Body of pancreas (tissue), 4 donors: ENCODE results near the gene VWA2. TPM values are rescaled to one million over a fixed set of nuclear protein-coding genes. Genes with fewer than 3 reads are reported as not detected.

ENCODE experiments used
- ATAC-seq: fragments of 150-250 bp; one replicate; pipeline ENCODE4 v1.9.1; 2016
- DNase-seq, 4 donors: peaks; one replicate each; pipeline ENCODE4 v3.0.0-alpha.2; 2019
- H3K27ac ChIP-seq, 4 donors: fragments of 200-600 bp; sonication (generic); 1 replicate in 3 of 4; 2 replicates in 1 of 4; pipeline versions ENCODE4 v1.5.1 to v1.6.1; 2016 to 2019; ENCODE audit warnings: mild to moderate bottlenecking in 1 of 4, mixed read lengths in 1 of 4, moderate library complexity in 1 of 4
- H3K27me3 ChIP-seq, 2 donors: fragments of 200-600 bp; sonication (generic); one replicate each; pipeline ENCODE4 v1.6.0; 2016; ENCODE audit warnings: mild to moderate bottlenecking in 1 of 2
- H3K36me3 ChIP-seq, 2 donors: fragments of 200-600 bp; sonication (generic); replicated peaks in 1 of 2; 2 replicates each; pipeline ENCODE4 v1.5.1; 2016; ENCODE audit warnings: low read depth in 2 of 2; ENCODE audit not compliant: insufficient read depth in 1 of 2
- H3K4me1 ChIP-seq: fragments of 200-600 bp; sonication (generic); one replicate; pipeline ENCODE4 v1.6.0; 2016
- H3K4me3 ChIP-seq, 2 donors: fragments of 200-600 bp; sonication (generic); 1 replicate in 1 of 2; 2 replicates in 1 of 2; pipeline ENCODE4 v1.5.1; 2016 to 2019
- H3K9me3 ChIP-seq, 3 donors: fragments of 200-600 bp; sonication (generic); 1 replicate in 2 of 3; 2 replicates in 1 of 3; pipeline ENCODE4 v1.5.1; 2016
- CTCF ChIP-seq, 7 experiments: fragments of 450-650 bp in 4 of 7; fragments of 200-600 bp in 3 of 7; sonication (generic) in 3 of 7; IDR thresholded peaks; one replicate each; pipeline ENCODE4 v1.5.1; 2016 to 2019; ENCODE audit warnings: antibody characterized with exemption in 7 of 7
- POLR2A ChIP-seq, 3 donors: fragments of 450-650 bp; IDR thresholded peaks; one replicate each; pipeline ENCODE4 v1.6.1; 2016; ENCODE audit warnings: antibody characterized with exemption in 3 of 3, mild to moderate bottlenecking in 2 of 3
- WGBS, 2 donors: methylation state at CpG; one replicate each; pipeline ENCODE4 v1.1.5; 2017; 5-methylcytosine and 5-hydroxymethylcytosine counted together
- intact Hi-C: fragments of 100-400 bp; cut with DNase I; formaldehyde crosslinking; loops from one replicate; pipeline ENCODE4 v1.15.1; 2023
- total RNA-seq, 2 donors: library from RNA; depleted of rRNA; stranded (reverse); fragments of >200 nt; gene quantifications; one replicate each; pipeline ENCODE4 v1.1.0, GENCODE V29; 2016

VWA2 gene
- total RNA-seq, 2 donors from 2014 or later: 10.5 to 15.3 TPM

GRCh38 chr10:114246679-114247305 lies 7.7 kb downstream of the VWA2 start:
- TF ChIP-seq CTCF (IDR thresholded peaks at IDR 0.05) (no peak), POLR2A (IDR thresholded peaks at IDR 0.05) (peak; percentile 18 to 63 (median 51))
- H3K27ac ChIP-seq: peak overlapping the region; percentile 55 to 83 (median 69)
- H3K4me3 ChIP-seq: no peak overlapping the region
- intact Hi-C loops: loop anchor here (10.0 kb wide), 1 partner anchor 72 kb away; the partner anchor contains the start of genes CCDC186 and TDRD1
- no peaks in the 10 kb centered on the region for H3K9me3 ChIP-seq
- ATAC-seq: peak; percentile 80
- peak in 2 of 4 donors; percentile 44 to 49 for DNase-seq
- H3K27me3 ChIP-seq: no peaks in the 10 kb centered on the region
- 59 to 69% methylated on average over 7 of the region's 7 CpGs for WGBS, 2 donors
- H3K36me3 ChIP-seq: no peaks in the 10 kb centered on the region
- H3K4me1 ChIP-seq: peaks cover 24% of the 10 kb centered on the region

GRCh38 chr10:114250236-114250635 lies 11.2 kb downstream of the VWA2 start:
- Histone ChIP-seq H3K4me3 (no peak overlapping the region), H3K4me1 (peaks cover 8% of the 10 kb centered on the region), H3K27me3 (no peaks in the 10 kb centered on the region), H3K36me3 (no peaks in the 10 kb centered on the region), H3K27ac (no peak overlapping the region), H3K9me3 (no peaks in the 10 kb centered on the region)
- TF ChIP-seq CTCF (IDR thresholded peaks at IDR 0.05): no peak
- no peak for TF ChIP-seq POLR2A (IDR thresholded peaks at IDR 0.05)
- no peak for ATAC-seq
- DNase-seq: no peak
- intact Hi-C loops: no loop called here
- 79 to 80% methylated on average over 6 of the region's 6 CpGs for WGBS, 2 donors

GRCh38 chr10:114250716-114251115 lies 11.7 kb downstream of the VWA2 start:
- ATAC-seq: no peak
- Histone ChIP-seq H3K27me3 (no peaks in the 10 kb centered on the region), H3K27ac (no peak overlapping the region), H3K36me3 (no peaks in the 10 kb centered on the region), H3K9me3 (no peaks in the 10 kb centered on the region), H3K4me1 (peaks cover 3% of the 10 kb centered on the region), H3K4me3 (no peak overlapping the region)
- 75 to 87% methylated on average over 1 of the region's 1 CpG for WGBS, 2 donors
- TF ChIP-seq POLR2A (IDR thresholded peaks at IDR 0.05) (no peak), CTCF (IDR thresholded peaks at IDR 0.05) (no peak)
- intact Hi-C loops: no loop called here
- DNase-seq: no peak

- intact Hi-C loops: no loop called here
Measured at GRCh38 chr10:114252092-114252491, 13.0 kb downstream of the VWA2 start.

More at GRCh38 chr10:114252092-114252491, 13.0 kb downstream of the VWA2 start:
- Histone ChIP-seq H3K4me3 (no peak overlapping the region), H3K27ac (no peak overlapping the region), H3K27me3 (no peaks in the 10 kb centered on the region), H3K36me3 (no peaks in the 10 kb centered on the region), H3K9me3 (no peaks in the 10 kb centered on the region), H3K4me1 (no peaks in the 10 kb centered on the region)
- TF ChIP-seq CTCF (IDR thresholded peaks at IDR 0.05) (no peak), POLR2A (IDR thresholded peaks at IDR 0.05) (no peak)
- ATAC-seq (no peak), DNase-seq (no peak)
- 89 to 90% methylated on average over 5 of the region's 5 CpGs for WGBS, 2 donors
